Adipose tissue (tissue), 3 donors: ENCODE measurements around the gene IGFALS. TPM values are rescaled to one million over a fixed set of nuclear protein-coding genes. Genes with fewer than 3 reads are reported as not detected.

Source experiments
- H3K27ac ChIP-seq: one replicate; pipeline ENCODE4 v1.5.1; 2013; ENCODE audit warnings: low read depth, low read length
- WGBS, 3 donors: extraction: QIAGEN DNeasy Blood & Tissue Kit; methylation state at CpG; one replicate each; pipeline ENCODE4 v1.1.7; 2013; 5-methylcytosine and 5-hydroxymethylcytosine counted together
- polyA plus RNA-seq, 3 donors: library from polyadenylated mRNA; stranded (reverse); fragments of 200-250 nt; gene quantifications; one replicate each; pipeline ENCODE4 v1.2.3, GENCODE V29; 2013
- donor health status: healthy with polysubstance abuse.
- donor health status: Bipolar disorder and iron deficiency.
- donor health status: healthy.

The IGFALS gene
- polyA plus RNA-seq = 1 to 10 TPM in 2 of 3 donors, under 1 TPM in 1; 0.45 to 1.5 (median 1.4) TPM

DNA sequence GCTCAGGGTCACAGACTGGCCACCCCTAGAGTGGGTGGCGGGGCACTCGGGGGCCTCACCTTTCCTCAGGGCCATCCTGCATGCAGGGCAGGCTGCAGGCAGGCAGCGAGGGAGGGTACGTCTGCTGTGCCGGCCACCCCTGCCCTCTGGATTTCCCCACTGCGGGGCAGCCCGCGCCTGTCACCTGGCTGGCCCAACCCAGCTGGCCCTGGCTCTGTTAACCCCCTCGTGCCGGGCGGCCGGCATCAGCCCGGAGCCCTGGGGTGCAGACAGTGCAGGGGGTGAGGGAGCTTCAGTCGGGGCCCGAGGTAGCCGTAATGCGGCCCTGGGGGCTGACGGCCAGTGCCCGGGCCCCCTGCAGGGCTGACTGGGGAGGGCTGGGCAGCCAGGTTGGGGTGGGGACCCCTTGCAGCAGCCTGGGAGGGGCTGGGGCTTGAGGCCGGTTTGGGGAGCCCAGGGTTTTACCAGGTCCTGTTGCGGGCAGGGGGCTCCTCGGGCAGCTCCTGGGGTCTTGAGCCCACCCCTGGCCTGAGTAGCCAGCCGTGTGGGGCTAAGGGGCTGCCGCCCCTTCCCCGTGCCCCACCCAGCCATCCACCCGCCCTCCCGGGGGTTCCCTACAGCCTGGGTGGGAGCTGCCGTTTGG is at the start of gene IGFALS:
Gene IGFALS (minus strand): TSS at position 128 of the 643 bp plus-strand sequence. CDS start 53 bp downstream, at position 75.
- no peak within 1 kb of the TSS for H3K27ac ChIP-seq
- WGBS, 3 donors = 20 to 64% (median 53%) methylated on average over 23 to 28 of the region's 28 CpGs

GRCh38 chr16:1839554-1839953 is 46.0 kb upstream of the IGFALS start:
- WGBS, 3 donors = 64 to 77% (median 74%) methylated on average over 9 of the region's 9 CpGs
- no peak overlapping the region for H3K27ac ChIP-seq

DNA sequence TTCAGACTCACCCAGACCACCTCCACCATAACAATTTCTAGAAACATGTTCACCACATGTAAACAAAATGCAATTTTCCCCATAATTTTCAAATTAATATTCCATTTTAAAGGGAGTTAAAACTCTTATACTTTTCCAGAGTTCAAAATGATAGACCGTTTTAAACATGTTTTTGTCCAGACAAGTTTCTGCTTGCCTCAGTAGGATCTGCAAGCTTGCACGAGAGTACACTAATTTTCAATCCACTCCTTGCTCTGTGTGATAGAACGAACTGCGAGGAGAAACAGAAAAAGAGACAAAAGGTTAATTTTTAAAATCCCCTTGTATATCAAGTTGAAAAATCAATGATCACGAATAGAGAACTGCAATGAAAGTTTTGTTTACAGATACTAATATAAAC is 40.6 kb upstream of the IGFALS start:
- H3K27ac ChIP-seq = no peak overlapping the region
- 69 to 87% (median 87%) methylated on average over 5 of the region's 5 CpGs for WGBS, 3 donors

DNA sequence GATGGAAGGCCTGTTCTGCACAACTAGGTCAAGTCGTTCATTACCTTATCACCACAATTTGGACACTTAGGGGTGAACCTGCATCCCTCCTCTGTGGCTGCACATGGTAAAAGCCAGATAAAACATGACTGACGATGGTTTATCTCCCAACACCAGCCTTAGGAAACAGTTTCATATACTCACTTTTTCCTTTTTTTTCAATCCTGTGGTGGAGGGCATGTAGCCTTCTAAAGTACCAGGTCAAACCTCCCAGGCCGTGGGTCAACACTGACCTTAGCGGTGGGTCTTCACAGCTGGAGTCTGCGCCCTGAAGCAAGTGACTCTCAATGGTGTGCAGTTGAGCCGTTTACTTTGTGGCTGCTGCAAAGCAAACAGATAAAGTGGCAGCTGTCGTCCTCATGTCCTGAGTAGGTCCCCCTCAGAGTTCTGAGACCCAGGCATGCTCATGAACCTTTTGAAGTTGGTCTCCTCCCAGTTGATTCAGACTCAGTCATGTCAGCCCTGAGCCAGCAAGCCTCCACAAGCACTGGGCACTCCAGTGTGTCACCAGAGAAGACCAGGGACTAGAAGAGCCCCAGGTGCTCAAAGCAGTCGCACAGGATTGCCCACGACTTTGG is 39.4 kb upstream of the IGFALS start:
- 69 to 86% (median 76%) methylated on average over 9 of the region's 9 CpGs for WGBS, 3 donors

DNA sequence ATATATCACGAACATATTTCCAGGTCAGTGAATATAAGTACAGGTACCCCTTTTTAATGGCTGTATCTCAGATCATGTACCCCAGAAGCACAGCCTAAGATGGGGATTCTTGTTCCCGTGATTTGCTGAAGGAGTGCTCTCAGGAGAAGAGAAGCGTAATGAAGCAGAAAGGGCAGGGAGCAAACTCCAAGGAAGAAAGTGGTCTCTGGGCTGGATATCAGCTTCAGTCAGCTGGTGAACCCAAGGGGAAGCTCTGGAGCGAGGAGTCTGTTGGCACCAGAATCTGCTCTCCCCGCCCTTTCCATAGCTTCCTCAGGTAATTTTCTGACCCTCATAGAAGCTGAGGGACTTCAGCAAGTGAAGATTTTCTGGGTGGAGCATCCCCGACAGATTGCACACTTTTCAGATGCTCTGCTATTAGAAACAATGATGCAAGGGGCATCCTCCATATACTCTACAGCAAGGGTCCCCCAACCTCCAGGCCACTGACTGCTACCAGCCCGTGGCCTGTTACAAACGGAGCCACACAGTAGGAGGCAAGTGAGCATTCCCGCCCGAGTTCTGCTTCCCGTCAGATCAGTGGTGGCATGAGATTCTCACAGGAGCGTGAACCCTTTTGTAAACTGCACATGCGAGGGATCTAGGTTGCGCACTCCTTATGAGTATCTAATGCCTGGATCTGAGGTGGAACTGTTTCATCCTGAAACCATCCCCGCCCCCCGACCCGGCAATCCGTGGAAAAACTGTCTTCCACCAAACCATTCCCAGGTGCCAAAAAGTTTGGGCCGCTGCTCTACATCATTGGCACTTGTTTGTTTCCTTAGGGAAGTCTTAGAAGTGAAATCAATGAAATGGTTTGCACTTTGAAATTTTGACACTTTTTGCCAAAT is 37.9 kb upstream of the IGFALS start:
- WGBS, 3 donors = 80 to 86% (median 83%) methylated on average over 19 of the region's 19 CpGs
- H3K27ac ChIP-seq = no peak overlapping the region

More for the DNA sequence above, 39.4 kb upstream of the IGFALS start:
- H3K27ac ChIP-seq = no peak overlapping the region

DNA sequence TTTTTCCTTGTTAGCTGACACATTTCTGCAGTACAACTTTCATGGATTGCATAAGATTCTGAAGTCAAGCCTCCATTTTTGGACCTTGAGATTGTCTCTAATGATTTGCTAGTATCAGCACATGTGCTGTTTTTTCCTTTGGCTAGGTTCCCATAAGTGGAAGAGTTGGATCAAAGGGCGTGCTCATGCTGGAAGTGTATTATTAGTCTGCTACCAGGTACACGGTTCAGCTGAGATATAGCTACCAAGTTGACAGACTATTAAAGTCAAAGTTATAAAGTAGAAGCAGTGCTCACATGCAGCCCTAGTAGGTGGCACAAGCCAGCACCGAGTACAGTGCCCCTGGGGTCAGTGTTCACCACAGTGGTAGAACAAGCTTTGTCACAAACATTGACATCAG is 36.7 kb upstream of the IGFALS start:
- H3K27ac ChIP-seq = no peak overlapping the region
- WGBS, 3 donors = 23 to 59% (median 56%) methylated on average over 3 of the region's 3 CpGs

GRCh38 chr16:1828645-1829410 is 35.3 kb upstream of the IGFALS start:
- no peak overlapping the region for H3K27ac ChIP-seq
- WGBS, 3 donors = 25 to 77% (median 72%) methylated on average over 11 of the region's 11 CpGs

- peak within 1 kb of the TSS; percentile 48 for H3K27ac ChIP-seq
- 0% methylated on average over 79 to 104 of the region's 104 CpGs for WGBS, 3 donors
Observed at GRCh38 chr16:1826691-1827573, 33.4 kb upstream of the IGFALS start, which contains the start of the genes FAHD1 and HAGH. Gene FAHD1, plus strand, starts transcription at chr16:1827206. Its CDS starts 33 bp downstream, at chr16:1827239. Gene HAGH, minus strand, starts transcription at chr16:1826825. Its CDS starts 38 bp downstream, at chr16:1826787.

- 1% methylated on average over 51 to 96 of the region's 96 CpGs for WGBS, 3 donors
- no peak overlapping the region for H3K27ac ChIP-seq
Observed at GRCh38 chr16:1825864-1826690, 32.6 kb upstream of the IGFALS start.

GRCh38 chr16:1825381-1825863 is 31.9 kb upstream of the IGFALS start:
- WGBS, 3 donors = 36 to 70% (median 63%) methylated on average over 15 of the region's 15 CpGs
- no peak overlapping the region for H3K27ac ChIP-seq

DNA sequence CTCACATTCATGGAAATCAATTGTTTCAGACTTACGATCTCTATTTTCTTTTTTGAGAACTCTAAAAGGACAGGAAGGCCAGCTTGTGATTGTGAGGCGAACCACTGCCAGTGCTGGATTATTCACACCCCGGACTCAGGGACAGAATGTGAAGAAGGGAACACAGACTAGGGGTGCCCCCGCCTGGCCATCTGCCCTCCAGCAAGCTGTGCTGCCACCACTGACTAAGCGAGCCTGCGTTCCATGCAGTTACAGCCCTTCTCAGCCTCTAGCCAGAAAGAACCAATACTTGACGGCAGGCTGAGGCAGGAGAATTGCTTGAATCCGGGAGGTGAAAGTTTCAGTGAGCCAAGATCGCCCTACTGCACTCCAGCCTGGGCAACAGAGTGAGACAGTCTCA is 30.3 kb upstream of the IGFALS start:
- no peak overlapping the region for H3K27ac ChIP-seq
- WGBS, 3 donors = 43 to 76% (median 75%) methylated on average over 9 of the region's 9 CpGs

GRCh38 chr16:1822801-1823200 is 29.3 kb upstream of the IGFALS start:
- 90 to 94% (median 92%) methylated on average over 16 of the region's 16 CpGs for WGBS, 3 donors
- H3K27ac ChIP-seq = no peak overlapping the region

DNA sequence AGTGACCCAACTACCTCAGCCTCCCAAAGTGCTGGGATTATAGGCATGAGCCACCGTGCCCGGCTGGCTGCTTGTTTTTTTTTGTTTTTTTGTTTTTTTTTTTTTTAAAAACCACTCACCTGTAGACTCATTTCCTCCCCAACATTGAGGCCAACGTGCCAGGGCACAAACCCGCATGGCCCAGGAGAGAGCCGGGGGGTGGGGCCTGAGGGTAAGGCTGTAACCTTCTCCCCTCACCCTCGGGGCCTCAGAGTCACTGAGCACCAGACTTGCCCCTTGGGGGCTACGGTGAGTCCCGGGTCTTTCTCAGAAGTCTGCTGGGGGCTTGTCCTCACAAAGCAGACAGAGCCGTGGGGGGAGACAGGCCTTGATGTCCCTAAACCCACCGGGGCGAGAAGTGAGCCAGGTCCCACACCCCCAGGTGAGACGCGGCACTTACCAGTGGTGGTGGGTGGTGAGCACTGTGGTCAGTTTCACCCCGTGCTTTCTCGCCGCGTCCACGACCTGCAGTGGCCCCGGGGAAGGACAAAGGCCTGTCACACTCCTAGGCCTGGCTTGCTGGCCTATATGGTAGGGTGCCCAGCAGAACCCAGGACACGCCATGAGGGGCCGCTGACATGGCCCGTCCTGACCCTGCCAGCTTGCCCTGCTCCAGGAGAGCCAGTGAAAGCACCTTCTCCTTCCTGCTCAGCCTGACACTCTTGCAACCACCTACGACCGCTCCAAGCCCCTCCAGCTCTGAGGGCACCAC is 28.5 kb upstream of the IGFALS start:
- no peak overlapping the region for H3K27ac ChIP-seq
- WGBS, 3 donors = 92 to 96% (median 94%) methylated on average over 24 of the region's 24 CpGs

- WGBS, 3 donors = 89 to 94% (median 91%) methylated on average over 11 to 12 of the region's 12 CpGs
- H3K27ac ChIP-seq = no peak overlapping the region
Observed at GRCh38 chr16:1820946-1821290, 27.4 kb upstream of the IGFALS start.

- 90 to 91% (median 91%) methylated on average over 25 of the region's 25 CpGs for WGBS, 3 donors
- no peak overlapping the region for H3K27ac ChIP-seq
Observed at GRCh38 chr16:1820096-1820945, 26.8 kb upstream of the IGFALS start.
